ENCODE data around the gene MS4A15.

- TF ChIP-seq GATA2 (IDR thresholded peaks at IDR 0.05; ENCODE audit: low read depth, low read length) (no peak), GATA3 (IDR thresholded peaks at IDR 0.05; ENCODE audit: low read depth, low read length) (no peak)
These were observed 1.8 kb upstream of the MS4A15 start for GRCh38 chr11:60754887-60755286.
